ENCODE results near the gene TEX29. TPM values are rescaled to one million over a fixed set of nuclear protein-coding genes. Genes with fewer than 3 reads are reported as not detected.

Gene TEX29
- total and polyA plus RNA-seq, 4 donors = 0.96 to 5.5 (median 1.7) TPM

GRCh38 chr13:111280226-111280625 lies 40.2 kb upstream of the TEX29 start:
- H3K36me3 ChIP-seq (ENCODE audit: control insufficient read depth in 1 of 2, insufficient read depth in 2 of 2, low read length in 1 of 2) = peaks cover 2 to 3% of the 10 kb centered on the region in 2 donors
- intact Hi-C loops (cut with DNase I) = loop anchor here (10.0 kb wide), 2 partner anchors 165 to 365 kb away; partner anchors contain the start of genes ANKRD10 (in 1 of the 2) and ARHGEF7 (in 1 of the 2)
- ATAC-seq (ENCODE audit: low FRiP score) (no peak), DNase-seq (no peak)
- no peaks in the 10 kb centered on the region for H3K9me3 ChIP-seq (ENCODE audit: control insufficient read depth, low read length)
- H3K4me3 ChIP-seq (ENCODE audit: low read length in 2 of 2) = no peak overlapping the region
- peak overlapping the region in 1 of 2 donors; percentile 83 for H3K27ac ChIP-seq (ENCODE audit: low read depth in 1 of 2, low read length in 2 of 2)
- 75 to 81% methylated on average over 12 of the region's 12 CpGs for WGBS, 2 donors
- H3K4me1 ChIP-seq (ENCODE audit: control insufficient read depth in 1 of 2, insufficient read depth in 2 of 2, low read length in 2 of 2) = peaks cover 3 to 7% of the 10 kb centered on the region in 2 donors
- H3K27me3 ChIP-seq (ENCODE audit: control insufficient read depth in 1 of 2, insufficient read depth in 2 of 2, low read length in 1 of 2) = no peaks in the 10 kb centered on the region

GRCh38 chr13:111280681-111281585 lies 39.5 kb upstream of the TEX29 start:
- ATAC-seq (ENCODE audit: low FRiP score) (no peak), DNase-seq (no peak)
- H3K9me3 ChIP-seq (ENCODE audit: control insufficient read depth, low read length) = no peaks in the 10 kb centered on the region
- H3K27me3 ChIP-seq (ENCODE audit: control insufficient read depth in 1 of 2, insufficient read depth in 2 of 2, low read length in 1 of 2) = no peaks in the 10 kb centered on the region
- peak overlapping the region; percentile 88 to 89 for H3K27ac ChIP-seq (ENCODE audit: low read depth in 1 of 2, low read length in 2 of 2)
- intact Hi-C loops (cut with DNase I) = loop anchor here (10.0 kb wide), 2 partner anchors 166 to 366 kb away; partner anchors contain the start of genes ANKRD10 (in 1 of the 2) and ARHGEF7 (in 1 of the 2)
- peaks cover 3 to 7% of the 10 kb centered on the region in 2 donors for H3K4me1 ChIP-seq (ENCODE audit: control insufficient read depth in 1 of 2, insufficient read depth in 2 of 2, low read length in 2 of 2)
- H3K4me3 ChIP-seq (ENCODE audit: low read length in 2 of 2) = no peak overlapping the region
- H3K36me3 ChIP-seq (ENCODE audit: control insufficient read depth in 1 of 2, insufficient read depth in 2 of 2, low read length in 1 of 2) = peaks cover 2% of the 10 kb centered on the region in 2 donors
- WGBS, 2 donors = 15 to 23% methylated on average over 12 of the region's 12 CpGs

GRCh38 chr13:111281751-111282311 lies 38.6 kb upstream of the TEX29 start:
- no peaks in the 10 kb centered on the region for H3K9me3 ChIP-seq (ENCODE audit: control insufficient read depth, low read length)
- H3K27ac ChIP-seq (ENCODE audit: low read depth in 1 of 2, low read length in 2 of 2) = peak overlapping the region; percentile 89 to 96
- H3K4me1 ChIP-seq (ENCODE audit: control insufficient read depth in 1 of 2, insufficient read depth in 2 of 2, low read length in 2 of 2) = peaks cover 3 to 7% of the 10 kb centered on the region in 2 donors
- no peaks in the 10 kb centered on the region for H3K27me3 ChIP-seq (ENCODE audit: control insufficient read depth in 1 of 2, insufficient read depth in 2 of 2, low read length in 1 of 2)
- ATAC-seq (ENCODE audit: low FRiP score) (peak; percentile 66), DNase-seq (no peak)
- no peak overlapping the region for H3K4me3 ChIP-seq (ENCODE audit: low read length in 2 of 2)
- H3K36me3 ChIP-seq (ENCODE audit: control insufficient read depth in 1 of 2, insufficient read depth in 2 of 2, low read length in 1 of 2) = peaks cover 2 to 4% of the 10 kb centered on the region in 2 donors
- 3 to 5% methylated on average over 10 of the region's 10 CpGs for WGBS, 2 donors
- intact Hi-C loops (cut with DNase I) = loop anchor here (10.0 kb wide), 2 partner anchors 167 to 367 kb away; partner anchors contain the start of genes ANKRD10 (in 1 of the 2) and ARHGEF7 (in 1 of the 2)

- Histone ChIP-seq H3K4me3 (ENCODE audit: low read length in 2 of 2) (no peak overlapping the region), H3K27ac (ENCODE audit: low read depth in 1 of 2, low read length in 2 of 2) (peak overlapping the region; percentile 77 to 89), H3K36me3 (ENCODE audit: control insufficient read depth in 1 of 2, insufficient read depth in 2 of 2, low read length in 1 of 2) (peaks cover 2 to 4% of the 10 kb centered on the region in 2 donors), H3K4me1 (ENCODE audit: control insufficient read depth in 1 of 2, insufficient read depth in 2 of 2, low read length in 2 of 2) (peaks cover 3 to 7% of the 10 kb centered on the region in 2 donors), H3K9me3 (ENCODE audit: control insufficient read depth, low read length) (no peaks in the 10 kb centered on the region), H3K27me3 (ENCODE audit: control insufficient read depth in 1 of 2, insufficient read depth in 2 of 2, low read length in 1 of 2) (no peaks in the 10 kb centered on the region)
- DNase-seq = no peak
- no peak for ATAC-seq (ENCODE audit: low FRiP score)
- WGBS, 2 donors = 9 to 10% methylated on average over 5 of the region's 5 CpGs
- intact Hi-C loops (cut with DNase I) = loop anchor here (10.0 kb wide), 2 partner anchors 168 to 368 kb away; partner anchors contain the start of genes ANKRD10 (in 1 of the 2) and ARHGEF7 (in 1 of the 2)
Observed at GRCh38 chr13:111282425-111282824, 38.0 kb upstream of the TEX29 start.

- Histone ChIP-seq H3K27ac (ENCODE audit: low read depth in 1 of 2, low read length in 2 of 2) (peak overlapping the region; percentile 77 to 89), H3K36me3 (ENCODE audit: control insufficient read depth in 1 of 2, insufficient read depth in 2 of 2, low read length in 1 of 2) (peaks cover 2 to 4% of the 10 kb centered on the region in 2 donors), H3K4me1 (ENCODE audit: control insufficient read depth in 1 of 2, insufficient read depth in 2 of 2, low read length in 2 of 2) (peaks cover 3 to 7% of the 10 kb centered on the region in 2 donors), H3K4me3 (ENCODE audit: low read length in 2 of 2) (no peak overlapping the region), H3K9me3 (ENCODE audit: control insufficient read depth, low read length) (no peaks in the 10 kb centered on the region), H3K27me3 (ENCODE audit: control insufficient read depth in 1 of 2, insufficient read depth in 2 of 2, low read length in 1 of 2) (no peaks in the 10 kb centered on the region)
- peak; percentile 24 for ATAC-seq (ENCODE audit: low FRiP score)
- no peak for DNase-seq
- WGBS, 2 donors = 67 to 77% methylated on average over 23 of the region's 23 CpGs
- intact Hi-C loops (cut with DNase I) = loop anchor here (10.0 kb wide), 2 partner anchors 168 to 368 kb away; partner anchors contain the start of genes ANKRD10 (in 1 of the 2) and ARHGEF7 (in 1 of the 2)
Observed at GRCh38 chr13:111282997-111283396, 37.4 kb upstream of the TEX29 start.

GRCh38 chr13:111283457-111283856 lies 37.0 kb upstream of the TEX29 start:
- ATAC-seq (ENCODE audit: low FRiP score) = no peak
- Histone ChIP-seq H3K27me3 (ENCODE audit: control insufficient read depth in 1 of 2, insufficient read depth in 2 of 2, low read length in 1 of 2) (no peaks in the 10 kb centered on the region), H3K4me3 (ENCODE audit: low read length in 2 of 2) (no peak overlapping the region), H3K9me3 (ENCODE audit: control insufficient read depth, low read length) (no peaks in the 10 kb centered on the region), H3K4me1 (ENCODE audit: control insufficient read depth in 1 of 2, insufficient read depth in 2 of 2, low read length in 2 of 2) (peaks cover 3 to 7% of the 10 kb centered on the region in 2 donors), H3K27ac (ENCODE audit: low read depth in 1 of 2, low read length in 2 of 2) (peak overlapping the region; percentile 77 to 89), H3K36me3 (ENCODE audit: control insufficient read depth in 1 of 2, insufficient read depth in 2 of 2, low read length in 1 of 2) (peaks cover 2 to 7% of the 10 kb centered on the region in 2 donors)
- intact Hi-C loops (cut with DNase I) = loop anchor here (10.0 kb wide), 2 partner anchors 169 to 369 kb away; partner anchors contain the start of genes ANKRD10 (in 1 of the 2) and ARHGEF7 (in 1 of the 2)
- no peak for DNase-seq
- WGBS, 2 donors = 89 to 90% methylated on average over 10 of the region's 10 CpGs

- Histone ChIP-seq H3K27ac (ENCODE audit: low read depth in 1 of 2, low read length in 2 of 2) (peak overlapping the region; percentile 35 to 89), H3K9me3 (ENCODE audit: control insufficient read depth, low read length) (no peaks in the 10 kb centered on the region), H3K36me3 (ENCODE audit: control insufficient read depth in 1 of 2, insufficient read depth in 2 of 2, low read length in 1 of 2) (peaks cover 0 to 7% of the 10 kb centered on the region in 2 donors), H3K4me1 (ENCODE audit: control insufficient read depth in 1 of 2, insufficient read depth in 2 of 2, low read length in 2 of 2) (peaks cover 3 to 7% of the 10 kb centered on the region in 2 donors), H3K27me3 (ENCODE audit: control insufficient read depth in 1 of 2, insufficient read depth in 2 of 2, low read length in 1 of 2) (no peaks in the 10 kb centered on the region), H3K4me3 (ENCODE audit: low read length in 2 of 2) (no peak overlapping the region)
- WGBS, 2 donors = 28 to 35% methylated on average over 9 of the region's 9 CpGs
- intact Hi-C loops (cut with DNase I) = loop anchor here (10.0 kb wide), 2 partner anchors 169 to 369 kb away; partner anchors contain the start of genes ANKRD10 (in 1 of the 2) and ARHGEF7 (in 1 of the 2)
- no peak for ATAC-seq (ENCODE audit: low FRiP score)
- DNase-seq = no peak
Observed at GRCh38 chr13:111283991-111284390, 36.5 kb upstream of the TEX29 start.

- no peak for ATAC-seq (ENCODE audit: low FRiP score)
- no peak for DNase-seq
- H3K36me3 ChIP-seq (ENCODE audit: control insufficient read depth in 1 of 2, insufficient read depth in 2 of 2, low read length in 1 of 2) = peaks cover 0 to 7% of the 10 kb centered on the region in 2 donors
- peak overlapping the region; percentile 68 to 89 for H3K27ac ChIP-seq (ENCODE audit: low read depth in 1 of 2, low read length in 2 of 2)
- H3K4me1 ChIP-seq (ENCODE audit: control insufficient read depth in 1 of 2, insufficient read depth in 2 of 2, low read length in 2 of 2) = peaks cover 3 to 7% of the 10 kb centered on the region in 2 donors
- no peak overlapping the region for H3K4me3 ChIP-seq (ENCODE audit: low read length in 2 of 2)
- no peaks in the 10 kb centered on the region for H3K9me3 ChIP-seq (ENCODE audit: control insufficient read depth, low read length)
- intact Hi-C loops (cut with DNase I) = loop anchor here (10.0 kb wide), 2 partner anchors 170 to 370 kb away; partner anchors contain the start of genes ANKRD10 (in 1 of the 2) and ARHGEF7 (in 1 of the 2)
- H3K27me3 ChIP-seq (ENCODE audit: control insufficient read depth in 1 of 2, insufficient read depth in 2 of 2, low read length in 1 of 2) = no peaks in the 10 kb centered on the region
- WGBS, 2 donors = 45 to 51% methylated on average over 14 of the region's 14 CpGs
Observed at GRCh38 chr13:111284565-111284964, 35.9 kb upstream of the TEX29 start.

All from aorta (tissue), 5 donors.